Sigmoid colon (tissue), 7 donors: ENCODE data around the gene FBXW5. TPM values are rescaled to one million over a fixed set of nuclear protein-coding genes. Genes with fewer than 3 reads are reported as not detected.

Source experiments
- DNase-seq: peaks from one replicate; pipeline ENCODE4 v3.0.0-alpha.2; 2019
- H3K27ac ChIP-seq, 4 donors: fragments of 200-600 bp; sonication (generic); one replicate each; pipeline ENCODE4 v1.5.1; 2016 to 2019; ENCODE audit warnings: mild to moderate bottlenecking in 1 of 4
- H3K27me3 ChIP-seq, 3 donors: fragments of 200-600 bp; sonication (generic); one replicate each; pipeline ENCODE4 v1.5.1; 2019; ENCODE audit warnings: mild to moderate bottlenecking in 1 of 3
- H3K36me3 ChIP-seq, 4 donors: fragments of 200-600 bp; sonication (generic); one replicate each; pipeline ENCODE4 v1.5.1; 2016 to 2019
- H3K4me1 ChIP-seq, 4 donors: fragments of 200-600 bp; sonication (generic); one replicate each; pipeline ENCODE4 v1.5.1; 2017 to 2019
- H3K4me3 ChIP-seq, 4 donors: fragments of 200-600 bp; sonication (generic); one replicate each; pipeline ENCODE4 v1.5.1; 2017 to 2019; ENCODE audit warnings: mild to moderate bottlenecking in 2 of 4, moderate library complexity in 1 of 4
- H3K9me3 ChIP-seq, 4 donors: fragments of 200-600 bp in 3 of 4; sonication (generic) in 3 of 4; one replicate each; pipeline versions ENCODE4 v1.5.1 to v1.6.1; 2013 to 2019
- EP300 ChIP-seq, 4 donors: sonication (generic); formaldehyde crosslinking; IDR thresholded peaks; one replicate each; pipeline ENCODE4 v1.6.1; 2017; ENCODE audit warnings: antibody characterized with exemption in 4 of 4
- POLR2A ChIP-seq, 2 donors: fragments of 450-650 bp; IDR thresholded peaks; one replicate each; pipeline ENCODE4 v1.6.1; 2016; ENCODE audit warnings: antibody characterized with exemption in 2 of 2, mild to moderate bottlenecking in 2 of 2, moderate library complexity in 2 of 2
- POLR2AphosphoS5 ChIP-seq, 4 donors: sonication (generic); formaldehyde crosslinking; IDR thresholded peaks; one replicate each; pipeline ENCODE4 v1.6.1; 2017; ENCODE audit warnings: antibody characterized with exemption in 4 of 4
- WGBS, 2 donors: extraction: QIAGEN DNeasy Blood & Tissue Kit; methylation state at CpG; one replicate each; pipeline ENCODE4 v1.1.7; 2013; 5-methylcytosine and 5-hydroxymethylcytosine counted together
- intact Hi-C: fragments of 100-400 bp; cut with DNase I; formaldehyde crosslinking; loops from one replicate; pipeline ENCODE4 v1.15.1; 2023
- polyA plus RNA-seq, 3 donors: library from polyadenylated mRNA; stranded (reverse); fragments of 200-250 nt; gene quantifications; one replicate each; pipeline ENCODE4 v1.2.3, GENCODE V29; 2013
- total RNA-seq, 4 donors: library from RNA; depleted of rRNA; stranded (reverse); fragments of >200 nt; gene quantifications; one replicate each; pipeline ENCODE4 v1.1.0, GENCODE V29; 2016
- TF ChIP-seq, protein P1 (sequence below), 4 experiments: fragments of 450-650 bp in 3 of 4; fragments of 200-600 bp in 1 of 4; IDR thresholded peaks; one replicate each; pipeline ENCODE4 v1.5.1; 2016 to 2019; ENCODE audit warnings: antibody characterized with exemption in 4 of 4, mild to moderate bottlenecking in 3 of 4, moderate library complexity in 2 of 4
- donor health status: healthy with polysubstance abuse.
- donor health status: Bipolar disorder and iron deficiency.
- donor health status: healthy.

The FBXW5 gene
- total and polyA plus RNA-seq, 7 donors, result 147 to 202 (median 170) TPM

DNA sequence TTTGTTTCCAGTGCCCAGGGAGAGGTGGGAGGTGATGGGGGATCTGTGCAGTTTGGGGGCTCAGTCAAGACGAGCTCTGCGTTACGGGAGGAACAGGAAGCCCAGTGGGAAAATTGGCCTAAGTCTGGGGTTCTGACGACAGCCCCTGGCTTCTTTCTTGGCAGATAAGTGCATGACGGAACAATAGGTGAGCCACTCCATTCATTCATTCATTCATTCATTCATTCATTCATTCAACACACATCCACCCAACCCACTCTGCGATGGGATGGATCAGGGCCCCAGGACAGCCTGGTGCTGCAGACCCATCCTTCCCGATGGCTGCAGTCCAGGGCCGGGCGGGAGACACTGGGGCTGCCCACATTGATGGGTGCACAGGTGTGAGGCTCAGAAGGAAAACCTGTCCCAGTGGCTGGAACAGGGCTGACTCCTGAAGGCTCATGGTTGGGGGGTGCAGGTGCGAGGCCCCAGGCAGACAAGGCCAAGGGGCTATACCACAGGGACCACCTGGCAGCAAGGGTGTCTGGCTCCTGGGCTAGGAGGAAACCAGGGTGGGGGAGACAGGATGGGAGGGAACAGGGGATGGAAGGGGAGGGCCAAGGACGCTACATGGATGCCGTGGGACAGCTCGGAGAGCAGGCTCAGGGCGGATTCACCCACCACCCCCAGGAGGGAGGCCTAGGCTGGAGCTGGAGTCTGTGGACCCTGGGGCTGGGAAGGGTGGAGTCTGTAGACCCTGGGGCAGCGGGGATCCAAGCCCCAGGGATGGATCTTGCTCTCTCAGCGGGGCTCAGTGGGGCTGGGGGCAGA lies 36.3 kb upstream of the FBXW5 start:
- WGBS, 2 donors, result 90 to 92% methylated on average over 16 of the region's 16 CpGs
- Histone ChIP-seq H3K27me3 (peaks cover 15 to 59% (median 58%) of the 10 kb centered on the region in 3 donors), H3K9me3 (no peaks in the 10 kb centered on the region), H3K4me1 (peaks cover 0 to 27% (median 16%) of the 10 kb centered on the region in 4 donors), H3K4me3 (no peak overlapping the region), H3K36me3 (no peaks in the 10 kb centered on the region), H3K27ac (peak overlapping the region in 1 of 4 donors; percentile 20)
- DNase-seq, result no peak
- intact Hi-C loops, result no loop called here
- TF ChIP-seq, protein P1, sequence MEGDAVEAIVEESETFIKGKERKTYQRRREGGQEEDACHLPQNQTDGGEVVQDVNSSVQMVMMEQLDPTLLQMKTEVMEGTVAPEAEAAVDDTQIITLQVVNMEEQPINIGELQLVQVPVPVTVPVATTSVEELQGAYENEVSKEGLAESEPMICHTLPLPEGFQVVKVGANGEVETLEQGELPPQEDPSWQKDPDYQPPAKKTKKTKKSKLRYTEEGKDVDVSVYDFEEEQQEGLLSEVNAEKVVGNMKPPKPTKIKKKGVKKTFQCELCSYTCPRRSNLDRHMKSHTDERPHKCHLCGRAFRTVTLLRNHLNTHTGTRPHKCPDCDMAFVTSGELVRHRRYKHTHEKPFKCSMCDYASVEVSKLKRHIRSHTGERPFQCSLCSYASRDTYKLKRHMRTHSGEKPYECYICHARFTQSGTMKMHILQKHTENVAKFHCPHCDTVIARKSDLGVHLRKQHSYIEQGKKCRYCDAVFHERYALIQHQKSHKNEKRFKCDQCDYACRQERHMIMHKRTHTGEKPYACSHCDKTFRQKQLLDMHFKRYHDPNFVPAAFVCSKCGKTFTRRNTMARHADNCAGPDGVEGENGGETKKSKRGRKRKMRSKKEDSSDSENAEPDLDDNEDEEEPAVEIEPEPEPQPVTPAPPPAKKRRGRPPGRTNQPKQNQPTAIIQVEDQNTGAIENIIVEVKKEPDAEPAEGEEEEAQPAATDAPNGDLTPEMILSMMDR (IDR thresholded peaks at IDR 0.05), result no peak
- TF ChIP-seq POLR2AphosphoS5 (IDR thresholded peaks at IDR 0.05), result no peak
- no peak for TF ChIP-seq EP300 (IDR thresholded peaks at IDR 0.05)
- no peak for TF ChIP-seq POLR2A (IDR thresholded peaks at IDR 0.05)

DNA sequence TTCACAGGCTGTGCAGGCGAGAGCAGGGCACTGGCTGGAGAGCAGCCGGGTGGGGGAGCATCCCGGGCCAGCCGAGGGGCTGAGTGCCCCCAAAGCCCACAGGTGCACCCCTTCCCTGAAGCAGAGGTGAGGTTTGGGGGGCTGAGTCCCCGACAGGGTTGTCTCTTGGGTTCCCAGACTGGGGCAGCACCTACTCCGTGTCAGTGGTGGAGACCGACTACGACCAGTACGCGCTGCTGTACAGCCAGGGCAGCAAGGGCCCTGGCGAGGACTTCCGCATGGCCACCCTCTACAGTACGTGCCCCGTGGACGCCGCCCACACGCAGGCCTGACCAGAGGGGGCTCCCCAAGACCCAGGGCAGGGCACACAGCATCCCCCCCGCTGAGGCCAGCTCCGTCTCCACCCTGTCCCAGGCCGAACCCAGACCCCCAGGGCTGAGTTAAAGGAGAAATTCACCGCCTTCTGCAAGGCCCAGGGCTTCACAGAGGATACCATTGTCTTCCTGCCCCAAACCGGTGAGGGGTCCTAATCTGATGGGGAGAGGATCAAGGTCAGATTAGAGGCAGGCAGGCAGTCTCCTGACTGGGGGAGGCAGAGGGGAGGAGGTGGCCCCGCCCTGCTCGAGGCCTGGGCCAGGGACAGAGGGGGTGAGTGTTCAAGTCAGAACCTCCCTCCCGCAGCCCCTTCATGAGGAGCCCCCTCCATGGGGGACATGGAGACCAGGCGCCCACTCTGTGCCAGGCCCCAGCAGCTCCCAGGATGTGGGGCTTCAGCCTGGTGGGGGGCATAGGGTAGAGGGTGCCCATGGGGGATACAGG lies 35.4 kb upstream of the FBXW5 start:
- Histone ChIP-seq H3K27ac (no peak overlapping the region), H3K9me3 (no peaks in the 10 kb centered on the region), H3K4me1 (peaks cover 0 to 18% (median 13%) of the 10 kb centered on the region in 4 donors), H3K27me3 (peaks cover 6 to 50% (median 49%) of the 10 kb centered on the region in 3 donors), H3K4me3 (no peak overlapping the region), H3K36me3 (no peaks in the 10 kb centered on the region)
- TF ChIP-seq POLR2A (IDR thresholded peaks at IDR 0.05) (no peak), EP300 (IDR thresholded peaks at IDR 0.05) (no peak), POLR2AphosphoS5 (IDR thresholded peaks at IDR 0.05) (no peak)
- TF ChIP-seq, protein P1 (IDR thresholded peaks at IDR 0.05), result no peak
- no peak for DNase-seq
- intact Hi-C loops, result no loop called here
- 83 to 89% methylated on average over 26 of the region's 26 CpGs for WGBS, 2 donors

DNA sequence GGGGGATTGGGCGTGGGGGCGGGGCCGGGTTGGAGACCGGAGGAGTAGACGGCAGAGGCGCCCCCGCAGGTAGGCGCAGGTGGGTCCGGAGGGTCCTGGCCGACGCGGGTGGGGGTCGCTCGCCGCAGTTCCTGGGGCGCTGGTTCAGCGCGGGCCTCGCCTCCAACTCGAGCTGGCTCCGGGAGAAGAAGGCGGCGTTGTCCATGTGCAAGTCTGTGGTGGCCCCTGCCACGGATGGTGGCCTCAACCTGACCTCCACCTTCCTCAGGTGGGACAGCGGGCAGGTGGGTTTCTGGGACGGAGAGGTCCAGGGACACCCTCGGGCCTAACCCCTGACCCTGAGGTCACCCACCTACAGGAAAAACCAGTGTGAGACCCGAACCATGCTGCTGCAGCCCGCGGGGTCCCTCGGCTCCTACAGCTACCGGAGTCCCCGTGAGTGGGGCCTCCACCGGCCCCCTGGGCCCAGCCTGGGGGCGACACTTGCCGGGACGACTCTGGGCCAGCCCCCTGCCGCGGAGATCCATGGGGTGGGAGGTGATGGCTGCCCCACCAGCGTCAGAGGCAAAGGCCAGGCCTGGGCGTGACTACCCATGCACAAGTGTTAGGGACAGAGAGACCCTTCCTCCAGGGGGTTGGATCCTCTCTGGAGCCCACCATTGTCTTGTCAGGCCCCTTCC lies 34.5 kb upstream of the FBXW5 start:
- Histone ChIP-seq H3K9me3 (no peaks in the 10 kb centered on the region), H3K27me3 (peaks cover 0 to 40% (median 39%) of the 10 kb centered on the region in 3 donors), H3K4me1 (peaks cover 0 to 15% (median 12%) of the 10 kb centered on the region in 4 donors), H3K36me3 (no peaks in the 10 kb centered on the region), H3K27ac (no peak overlapping the region), H3K4me3 (no peak overlapping the region)
- intact Hi-C loops, result no loop called here
- TF ChIP-seq EP300 (IDR thresholded peaks at IDR 0.05) (no peak), POLR2A (IDR thresholded peaks at IDR 0.05) (no peak)
- 49 to 53% methylated on average over 41 of the region's 41 CpGs for WGBS, 2 donors
- DNase-seq, result no peak

DNA sequence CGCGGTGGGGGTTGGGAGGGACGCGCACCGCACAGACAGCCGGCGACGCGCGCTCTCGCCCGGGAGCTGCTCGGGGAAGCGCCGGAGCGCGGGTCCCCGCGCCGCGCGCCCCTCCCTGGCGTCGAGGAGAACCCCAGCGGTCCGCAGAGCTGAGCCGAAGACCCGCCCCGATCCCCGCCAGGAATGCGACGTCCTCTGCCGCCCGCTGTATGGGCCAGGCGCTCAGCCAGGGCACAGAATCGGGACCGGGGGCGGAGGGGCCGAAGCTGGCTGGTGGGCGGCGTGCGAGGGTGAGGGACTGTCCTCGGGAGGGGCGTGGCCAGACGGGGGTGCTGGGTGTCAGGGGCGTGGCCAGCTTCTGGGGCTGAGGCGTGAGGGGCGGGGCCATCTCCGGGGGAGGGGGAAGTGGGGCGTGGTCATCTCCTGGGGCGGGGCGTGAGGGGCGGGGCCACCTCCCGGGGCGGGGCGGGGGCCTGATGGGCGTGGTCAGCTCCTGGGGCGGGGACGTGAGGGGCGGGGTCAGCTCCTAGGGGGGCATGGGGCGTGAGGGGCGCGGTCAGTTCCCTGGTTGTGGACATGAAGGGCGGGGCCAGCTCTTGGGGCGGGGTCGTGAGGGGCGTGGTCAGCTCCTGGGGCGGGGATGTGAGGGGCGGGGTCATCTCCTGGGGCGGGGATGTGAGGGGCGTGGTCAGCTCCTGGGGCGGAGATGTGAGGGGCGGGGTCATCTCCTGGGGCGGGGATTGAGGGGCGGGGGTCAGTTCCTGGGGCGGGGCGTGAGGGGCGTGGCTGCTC lies 33.7 kb upstream of the FBXW5 start:
- H3K27ac ChIP-seq, result peak overlapping the region in 2 of 4 donors; percentile 17 to 25
- no peak for DNase-seq

More for the DNA sequence above, 33.7 kb upstream of the FBXW5 start:
- intact Hi-C loops, result no loop called here
- Histone ChIP-seq H3K4me1 (peaks cover 0 to 15% (median 12%) of the 10 kb centered on the region in 4 donors), H3K27me3 (peaks cover 0 to 38% (median 32%) of the 10 kb centered on the region in 3 donors), H3K4me3 (peak overlapping the region; percentile 12 to 52 (median 42)), H3K36me3 (no peaks in the 10 kb centered on the region), H3K9me3 (no peaks in the 10 kb centered on the region)
- TF ChIP-seq, protein P1 (IDR thresholded peaks at IDR 0.05), result no peak
- TF ChIP-seq POLR2AphosphoS5 (IDR thresholded peaks at IDR 0.05), result no peak
- TF ChIP-seq POLR2A (IDR thresholded peaks at IDR 0.05), result no peak
- TF ChIP-seq EP300 (IDR thresholded peaks at IDR 0.05), result no peak
- WGBS, 2 donors, result 3 to 4% methylated on average over 78 of the region's 78 CpGs
